GM10266 (cell line): ENCODE data around the gene MEF2D.

ENCODE experiments used
- DNase-seq: peaks from one replicate; pipeline ENCODE4 v3.0.0; 2012; ENCODE audit errors: extremely low spot score
- TF ChIP-seq, protein P1 (sequence below): IDR thresholded peaks from 2 replicates; pipeline ENCODE4 v1.5.1; 2012; ENCODE audit warnings: mild to moderate bottlenecking, low read depth; ENCODE audit not compliant: control insufficient read depth, insufficient read depth; ENCODE audit errors: missing control alignments

Gene MEF2D

DNA sequence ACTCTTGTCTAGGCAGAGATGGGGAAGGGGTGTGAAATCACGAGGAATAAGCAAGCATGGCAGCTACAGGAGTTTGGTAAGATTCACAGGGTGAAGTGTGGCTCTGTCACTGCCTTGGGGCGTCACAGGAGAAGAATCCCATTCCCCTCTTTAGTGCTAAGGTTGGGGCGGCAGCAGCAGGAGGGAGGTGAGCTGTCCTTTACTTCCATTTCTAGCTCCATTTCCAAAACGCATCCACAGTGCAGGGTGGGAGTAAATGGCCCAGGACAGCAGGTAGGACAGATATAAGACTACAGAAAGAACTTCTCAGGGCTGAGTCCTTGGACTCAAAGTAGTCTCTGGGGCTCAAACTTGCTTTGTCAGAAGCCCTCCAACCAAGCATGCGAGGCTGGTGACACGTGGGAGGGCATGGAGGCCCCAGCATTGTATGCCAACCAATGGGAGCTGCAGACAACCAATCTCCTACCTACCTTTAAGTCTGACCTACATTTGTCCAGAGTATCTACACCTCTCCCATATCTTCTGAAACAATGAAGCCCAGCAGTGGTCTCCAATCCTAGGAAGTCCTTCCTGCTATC, 8.5 kb downstream of the MEF2D start:
- DNase-seq: peak; percentile 43
- TF ChIP-seq, protein P1, sequence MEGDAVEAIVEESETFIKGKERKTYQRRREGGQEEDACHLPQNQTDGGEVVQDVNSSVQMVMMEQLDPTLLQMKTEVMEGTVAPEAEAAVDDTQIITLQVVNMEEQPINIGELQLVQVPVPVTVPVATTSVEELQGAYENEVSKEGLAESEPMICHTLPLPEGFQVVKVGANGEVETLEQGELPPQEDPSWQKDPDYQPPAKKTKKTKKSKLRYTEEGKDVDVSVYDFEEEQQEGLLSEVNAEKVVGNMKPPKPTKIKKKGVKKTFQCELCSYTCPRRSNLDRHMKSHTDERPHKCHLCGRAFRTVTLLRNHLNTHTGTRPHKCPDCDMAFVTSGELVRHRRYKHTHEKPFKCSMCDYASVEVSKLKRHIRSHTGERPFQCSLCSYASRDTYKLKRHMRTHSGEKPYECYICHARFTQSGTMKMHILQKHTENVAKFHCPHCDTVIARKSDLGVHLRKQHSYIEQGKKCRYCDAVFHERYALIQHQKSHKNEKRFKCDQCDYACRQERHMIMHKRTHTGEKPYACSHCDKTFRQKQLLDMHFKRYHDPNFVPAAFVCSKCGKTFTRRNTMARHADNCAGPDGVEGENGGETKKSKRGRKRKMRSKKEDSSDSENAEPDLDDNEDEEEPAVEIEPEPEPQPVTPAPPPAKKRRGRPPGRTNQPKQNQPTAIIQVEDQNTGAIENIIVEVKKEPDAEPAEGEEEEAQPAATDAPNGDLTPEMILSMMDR: no peak

- TF ChIP-seq, protein P1: no peak
- no peak for DNase-seq
Observed at GRCh38 chr1:156491151-156491949, 9.2 kb downstream of the MEF2D start.

- DNase-seq: no peak
- TF ChIP-seq, protein P1: no peak
Observed at GRCh38 chr1:156490401-156491032, 10.1 kb downstream of the MEF2D start.

DNA sequence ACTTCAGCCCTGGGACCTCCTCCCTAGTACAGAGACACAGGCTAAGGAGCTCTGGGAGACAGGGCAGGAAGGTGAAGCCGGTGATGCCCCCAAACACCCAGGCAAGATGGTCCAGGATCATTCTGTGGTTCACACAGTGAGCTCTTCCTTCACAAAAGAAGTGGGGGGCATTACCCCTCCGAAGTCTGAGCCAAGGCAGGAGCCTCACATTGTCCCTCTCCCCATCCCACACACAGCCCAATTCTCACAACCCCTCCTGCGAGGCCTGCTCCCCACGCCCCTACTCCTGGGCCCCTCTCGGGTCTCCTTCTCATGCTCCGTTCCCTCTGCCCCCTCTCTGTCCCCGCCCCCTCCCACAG, 10.7 kb downstream of the MEF2D start:
- no peak for DNase-seq
- TF ChIP-seq, protein P1: no peak

- DNase-seq: peak; percentile 47
- TF ChIP-seq, protein P1: peak; percentile 21
Observed at GRCh38 chr1:156489166-156489934, 11.2 kb downstream of the MEF2D start.

GRCh38 chr1:156488566-156489165, 11.9 kb downstream of the MEF2D start:
- TF ChIP-seq, protein P1: no peak
- peak; percentile 74 for DNase-seq
